Tibial artery (tissue), 4 donors: Measurements from ENCODE around the gene MAP3K2.
A peak's percentile ranks its signal among the peaks of the same experiment; 100 is the strongest.

Source experiments
- DNase-seq, 2 donors: peaks; one replicate each; pipeline ENCODE4 v3.0.0-alpha.2; 2019
- H3K27ac ChIP-seq, 2 donors: fragments of 200-600 bp; sonication (generic) in 1 of 2; 1 replicate in 1 of 2; 2 replicates in 1 of 2; pipeline ENCODE4 v1.5.1; 2018 to 2019; ENCODE audit warnings: mild to moderate bottlenecking in 1 of 2
- H3K27me3 ChIP-seq, 2 donors: fragments of 200-600 bp; sonication (generic) in 1 of 2; one replicate each; pipeline versions ENCODE4 v1.5.1 to v1.6.0; 2016 to 2019
- H3K36me3 ChIP-seq, 3 donors: fragments of 200-600 bp; sonication (generic) in 2 of 3; one replicate each; pipeline ENCODE4 v1.5.1; 2016 to 2019; ENCODE audit warnings: mild to moderate bottlenecking in 2 of 3
- H3K4me1 ChIP-seq, 4 donors: fragments of 200-600 bp; sonication (generic) in 2 of 4; 1 replicate in 3 of 4; 2 replicates in 1 of 4; pipeline ENCODE4 v1.5.1; 2016 to 2019
- H3K4me3 ChIP-seq, 2 donors: fragments of 200-600 bp; sonication (generic) in 1 of 2; 1 replicate in 1 of 2; 2 replicates in 1 of 2; pipeline ENCODE4 v1.5.1; 2018 to 2019; ENCODE audit warnings: mild to moderate bottlenecking in 2 of 2
- H3K9me3 ChIP-seq, 3 donors: fragments of 200-600 bp; sonication (generic) in 1 of 3; one replicate each; pipeline ENCODE4 v1.5.1; 2016 to 2019
- CTCF ChIP-seq, 2 experiments: fragments of 200-600 bp in 1 of 2; fragments of 450-650 bp in 1 of 2; IDR thresholded peaks; one replicate each; pipeline ENCODE4 v1.5.1; 2017 to 2019; ENCODE audit warnings: antibody characterized with exemption in 2 of 2, mild to moderate bottlenecking in 1 of 2, moderate library complexity in 1 of 2
- intact Hi-C: fragments of 100-400 bp; cut with DNase I; formaldehyde crosslinking; loops from one replicate; pipeline ENCODE4 v1.15.0; 2023; ENCODE audit warnings: low total_unique reads

Gene MAP3K2

DNA sequence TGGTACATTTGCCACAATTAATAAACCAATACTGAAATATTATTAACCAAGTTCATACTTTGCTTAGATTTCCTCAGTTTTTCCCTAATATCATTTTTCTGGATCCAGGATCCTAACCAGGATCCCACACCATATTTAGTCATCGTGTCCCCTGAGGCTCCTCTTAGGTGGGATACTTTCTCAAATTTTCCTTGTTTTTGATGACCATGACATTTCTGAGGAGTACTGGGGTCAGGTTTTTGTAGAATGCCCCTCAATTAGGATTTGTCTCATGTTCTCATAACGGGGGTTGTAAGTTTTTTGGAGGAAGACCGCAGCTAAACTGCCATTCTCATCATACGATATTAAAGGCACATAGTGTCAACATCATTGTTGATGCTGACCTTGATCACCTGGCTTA, 78.3 kb downstream of the MAP3K2 start:
- no peak for DNase-seq
- no peaks in the 10 kb centered on the region for H3K4me1 ChIP-seq
- no peaks in the 10 kb centered on the region for H3K27me3 ChIP-seq
- no peak overlapping the region for H3K27ac ChIP-seq
- H3K4me3 ChIP-seq = no peak overlapping the region
- peaks cover 63 to 90% (median 72%) of the 10 kb centered on the region in 3 donors for H3K36me3 ChIP-seq
- intact Hi-C loops = no loop called here
- TF ChIP-seq CTCF (IDR thresholded peaks at IDR 0.05) = no peak
- no peaks in the 10 kb centered on the region for H3K9me3 ChIP-seq

DNA sequence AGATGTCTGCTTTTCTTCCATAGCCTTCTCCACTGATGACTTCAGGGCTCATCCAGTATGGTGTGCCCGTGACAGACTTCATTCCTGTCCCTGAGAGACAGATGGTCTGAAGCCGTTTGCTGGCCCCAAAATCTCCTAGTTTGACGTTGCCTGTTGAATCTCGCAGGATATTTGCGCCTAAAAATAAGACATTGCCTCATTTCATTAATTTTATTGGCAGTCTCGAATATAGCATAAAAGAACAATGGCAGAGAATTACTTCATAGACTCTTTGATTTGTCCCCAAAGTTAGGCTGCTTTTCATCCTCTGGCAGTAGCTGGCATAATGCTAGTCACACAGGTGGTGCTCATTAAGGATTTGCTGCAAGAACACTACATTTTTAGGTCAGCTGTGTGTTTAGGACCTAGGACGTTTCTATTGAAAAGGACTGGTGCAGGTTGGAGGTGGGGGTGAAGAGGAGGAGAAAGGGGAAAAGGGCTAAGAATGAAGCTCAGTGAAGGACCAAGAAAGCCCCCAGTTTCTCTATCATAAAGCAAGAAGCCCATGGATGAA, 79.1 kb downstream of the MAP3K2 start:
- Histone ChIP-seq H3K27me3 (no peaks in the 10 kb centered on the region), H3K4me1 (no peaks in the 10 kb centered on the region), H3K27ac (no peak overlapping the region), H3K4me3 (no peak overlapping the region), H3K9me3 (no peaks in the 10 kb centered on the region), H3K36me3 (peaks cover 55 to 82% (median 64%) of the 10 kb centered on the region in 3 donors)
- no peak for DNase-seq
- intact Hi-C loops = no loop called here
- no peak for TF ChIP-seq CTCF (IDR thresholded peaks at IDR 0.05)

DNA sequence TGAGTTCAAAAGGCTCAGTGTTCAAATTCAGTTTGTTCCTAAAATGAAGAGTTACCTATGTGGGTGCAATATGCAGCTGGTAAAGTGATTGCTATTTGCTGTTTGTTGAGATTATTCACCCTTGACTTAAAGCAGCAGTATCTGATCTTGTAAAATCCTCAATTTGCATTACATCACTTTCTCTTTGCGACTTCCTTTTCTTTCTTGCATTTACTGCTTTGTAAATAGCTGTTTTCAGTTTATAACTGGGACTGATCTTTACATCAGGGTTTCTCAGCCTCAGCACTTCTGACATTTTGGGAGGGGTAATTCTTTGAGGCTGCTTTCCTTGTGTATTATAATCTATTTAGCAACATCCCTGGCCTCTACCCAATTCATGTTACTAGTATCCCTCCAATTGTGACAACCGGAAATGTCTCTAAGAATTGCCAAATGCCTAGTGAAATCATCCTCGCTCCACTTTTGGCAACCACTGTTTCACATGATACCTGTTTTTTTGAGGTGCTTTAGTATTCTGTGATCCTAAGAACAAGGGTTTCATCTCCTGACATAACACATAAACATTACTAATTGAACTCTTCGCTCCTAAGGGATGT, 81.7 kb downstream of the MAP3K2 start:
- intact Hi-C loops = no loop called here
- H3K9me3 ChIP-seq = no peaks in the 10 kb centered on the region
- H3K27ac ChIP-seq = no peak overlapping the region
- peaks cover 34 to 56% (median 39%) of the 10 kb centered on the region in 3 donors for H3K36me3 ChIP-seq
- H3K4me3 ChIP-seq = no peak overlapping the region
- DNase-seq = no peak
- H3K4me1 ChIP-seq = no peaks in the 10 kb centered on the region
- TF ChIP-seq CTCF (IDR thresholded peaks at IDR 0.05) = no peak
- no peaks in the 10 kb centered on the region for H3K27me3 ChIP-seq

DNA sequence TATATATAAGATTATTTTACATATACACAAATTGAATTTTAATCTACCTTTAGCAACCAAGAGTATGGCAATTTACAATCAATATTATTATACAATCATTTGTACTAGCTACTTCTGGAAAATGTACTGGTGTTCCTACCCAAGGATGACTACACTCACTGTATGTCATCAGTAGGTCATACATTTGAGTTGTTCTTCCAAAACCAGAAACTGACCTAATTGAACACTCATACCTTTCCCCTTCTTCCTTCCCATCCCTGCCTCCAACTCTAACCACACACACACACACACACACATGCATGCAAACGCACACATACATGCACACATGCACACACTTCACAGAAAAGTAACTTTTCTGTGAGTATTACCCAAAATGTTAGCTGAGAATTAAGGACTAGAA, 85.6 kb downstream of the MAP3K2 start:
- no peak for DNase-seq
- intact Hi-C loops = no loop called here
- H3K36me3 ChIP-seq = peaks cover 8 to 24% (median 9%) of the 10 kb centered on the region in 3 donors
- no peaks in the 10 kb centered on the region for H3K27me3 ChIP-seq
- no peak overlapping the region for H3K4me3 ChIP-seq
- no peaks in the 10 kb centered on the region for H3K9me3 ChIP-seq
- no peak for TF ChIP-seq CTCF (IDR thresholded peaks at IDR 0.05)
- no peaks in the 10 kb centered on the region for H3K4me1 ChIP-seq
- no peak overlapping the region for H3K27ac ChIP-seq

DNA sequence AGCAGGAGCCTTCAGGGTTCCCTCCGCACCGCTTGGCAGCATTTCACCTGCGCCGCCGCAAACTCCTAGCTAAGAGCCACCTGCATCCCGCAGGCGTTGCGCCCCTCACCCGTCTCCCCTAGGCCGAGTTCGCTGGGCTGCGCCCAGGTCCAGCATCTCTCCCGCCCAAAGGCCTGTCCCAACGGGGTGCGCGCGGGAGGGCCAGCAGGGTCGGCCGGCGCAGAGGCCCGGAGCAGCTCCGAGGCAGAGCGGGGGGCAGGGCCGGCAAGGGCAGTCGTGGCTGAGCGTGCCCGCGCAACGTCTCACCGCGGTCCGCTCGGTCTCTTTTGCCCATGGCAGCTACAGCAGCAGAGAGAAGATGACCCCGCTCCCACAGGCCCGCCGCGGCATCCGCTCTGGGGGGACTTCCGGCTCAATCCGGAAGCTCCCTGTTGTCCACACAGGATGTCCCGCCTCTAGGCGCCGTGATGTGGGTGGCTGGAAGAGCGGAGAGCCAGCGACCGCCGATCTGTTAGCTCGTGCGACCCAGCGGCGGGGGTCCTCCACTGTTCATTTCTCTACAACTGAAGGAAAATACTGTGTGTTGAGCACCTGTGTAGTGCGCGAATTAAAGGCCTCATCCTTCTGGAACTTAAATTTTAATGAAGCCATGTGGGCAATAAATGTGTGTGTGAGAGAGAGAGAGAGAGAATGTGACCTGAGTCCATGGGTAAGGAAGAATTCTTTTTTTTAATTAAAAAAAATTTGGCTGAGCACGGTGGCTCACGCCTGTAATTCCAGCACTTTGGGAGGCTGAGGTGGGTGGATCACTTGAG, 93.8 kb downstream of the MAP3K2 start, which contains the start of gene ERCC3:
TSS of gene ERCC3 (minus strand) at position 397 of the 815 bp plus-strand sequence. CDS start at position 334, 63 bp downstream.
- Histone ChIP-seq H3K27ac (peak within 1 kb of the TSS; percentile 75 to 88), H3K27me3 (no peaks in the 10 kb centered on the region), H3K36me3 (peaks cover 26 to 38% (median 35%) of the 10 kb centered on the region in 3 donors), H3K9me3 (no peaks in the 10 kb centered on the region), H3K4me1 (peaks cover 0 to 22% (median 13%) of the 10 kb centered on the region in 4 donors), H3K4me3 (peak within 1 kb of the TSS; percentile 75 to 95)
- DNase-seq = peak; percentile 83 to 86
- TF ChIP-seq CTCF (IDR thresholded peaks at IDR 0.05) = no peak
- intact Hi-C loops = no loop called here
